ENCODE measurements around the gene ARRB1.

DNA sequence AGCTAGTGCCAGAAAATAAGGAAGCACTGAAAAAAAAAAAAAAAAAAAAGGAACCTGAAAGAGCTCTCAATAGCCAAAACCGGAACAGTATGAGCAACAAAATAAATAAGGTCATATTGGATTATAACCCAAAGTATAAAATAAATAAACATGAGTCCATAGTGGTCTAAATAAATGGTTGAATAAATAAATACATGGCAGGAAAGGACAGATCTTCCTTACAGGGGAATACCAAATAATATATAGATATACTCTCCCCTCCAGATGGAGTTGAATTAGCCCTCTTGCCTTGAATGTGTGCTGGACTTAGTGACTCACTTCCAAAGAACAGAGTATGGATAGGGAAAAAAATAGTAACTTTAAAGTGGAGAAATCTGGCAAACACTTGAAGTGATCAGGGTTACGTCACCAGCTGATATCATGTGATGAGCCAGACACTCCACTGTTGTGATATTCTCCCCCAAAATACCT, 14.3 kb upstream of the ARRB1 start:
- TF ChIP-seq, protein P1, sequence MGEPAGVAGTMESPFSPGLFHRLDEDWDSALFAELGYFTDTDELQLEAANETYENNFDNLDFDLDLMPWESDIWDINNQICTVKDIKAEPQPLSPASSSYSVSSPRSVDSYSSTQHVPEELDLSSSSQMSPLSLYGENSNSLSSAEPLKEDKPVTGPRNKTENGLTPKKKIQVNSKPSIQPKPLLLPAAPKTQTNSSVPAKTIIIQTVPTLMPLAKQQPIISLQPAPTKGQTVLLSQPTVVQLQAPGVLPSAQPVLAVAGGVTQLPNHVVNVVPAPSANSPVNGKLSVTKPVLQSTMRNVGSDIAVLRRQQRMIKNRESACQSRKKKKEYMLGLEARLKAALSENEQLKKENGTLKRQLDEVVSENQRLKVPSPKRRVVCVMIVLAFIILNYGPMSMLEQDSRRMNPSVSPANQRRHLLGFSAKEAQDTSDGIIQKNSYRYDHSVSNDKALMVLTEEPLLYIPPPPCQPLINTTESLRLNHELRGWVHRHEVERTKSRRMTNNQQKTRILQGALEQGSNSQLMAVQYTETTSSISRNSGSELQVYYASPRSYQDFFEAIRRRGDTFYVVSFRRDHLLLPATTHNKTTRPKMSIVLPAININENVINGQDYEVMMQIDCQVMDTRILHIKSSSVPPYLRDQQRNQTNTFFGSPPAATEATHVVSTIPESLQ (CRISPR knock-in tag; IDR thresholded peaks at IDR 0.05) = no peak
- TF ChIP-seq, protein P2, sequence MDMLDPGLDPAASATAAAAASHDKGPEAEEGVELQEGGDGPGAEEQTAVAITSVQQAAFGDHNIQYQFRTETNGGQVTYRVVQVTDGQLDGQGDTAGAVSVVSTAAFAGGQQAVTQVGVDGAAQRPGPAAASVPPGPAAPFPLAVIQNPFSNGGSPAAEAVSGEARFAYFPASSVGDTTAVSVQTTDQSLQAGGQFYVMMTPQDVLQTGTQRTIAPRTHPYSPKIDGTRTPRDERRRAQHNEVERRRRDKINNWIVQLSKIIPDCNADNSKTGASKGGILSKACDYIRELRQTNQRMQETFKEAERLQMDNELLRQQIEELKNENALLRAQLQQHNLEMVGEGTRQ (CRISPR knock-in tag; IDR thresholded peaks at IDR 0.05) = no peak
- TF ChIP-seq, protein P3, sequence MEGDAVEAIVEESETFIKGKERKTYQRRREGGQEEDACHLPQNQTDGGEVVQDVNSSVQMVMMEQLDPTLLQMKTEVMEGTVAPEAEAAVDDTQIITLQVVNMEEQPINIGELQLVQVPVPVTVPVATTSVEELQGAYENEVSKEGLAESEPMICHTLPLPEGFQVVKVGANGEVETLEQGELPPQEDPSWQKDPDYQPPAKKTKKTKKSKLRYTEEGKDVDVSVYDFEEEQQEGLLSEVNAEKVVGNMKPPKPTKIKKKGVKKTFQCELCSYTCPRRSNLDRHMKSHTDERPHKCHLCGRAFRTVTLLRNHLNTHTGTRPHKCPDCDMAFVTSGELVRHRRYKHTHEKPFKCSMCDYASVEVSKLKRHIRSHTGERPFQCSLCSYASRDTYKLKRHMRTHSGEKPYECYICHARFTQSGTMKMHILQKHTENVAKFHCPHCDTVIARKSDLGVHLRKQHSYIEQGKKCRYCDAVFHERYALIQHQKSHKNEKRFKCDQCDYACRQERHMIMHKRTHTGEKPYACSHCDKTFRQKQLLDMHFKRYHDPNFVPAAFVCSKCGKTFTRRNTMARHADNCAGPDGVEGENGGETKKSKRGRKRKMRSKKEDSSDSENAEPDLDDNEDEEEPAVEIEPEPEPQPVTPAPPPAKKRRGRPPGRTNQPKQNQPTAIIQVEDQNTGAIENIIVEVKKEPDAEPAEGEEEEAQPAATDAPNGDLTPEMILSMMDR (IDR thresholded peaks at IDR 0.05) = no peak
